HG03378 (cell line): Measurements from ENCODE around the gene BAD.

Experiments
- ATAC-seq: cut with Tn5 transposase; IDR thresholded peaks from one replicate; pipeline ENCODE4 v1.9.1; 2021; ENCODE audit warnings: mild to moderate bottlenecking, moderate library complexity; ENCODE audit not compliant: unreplicated experiment

Gene BAD

GRCh38 chr11:64281957-64282770, 2.3 kb downstream of the BAD start:
- no peak for ATAC-seq

DNA sequence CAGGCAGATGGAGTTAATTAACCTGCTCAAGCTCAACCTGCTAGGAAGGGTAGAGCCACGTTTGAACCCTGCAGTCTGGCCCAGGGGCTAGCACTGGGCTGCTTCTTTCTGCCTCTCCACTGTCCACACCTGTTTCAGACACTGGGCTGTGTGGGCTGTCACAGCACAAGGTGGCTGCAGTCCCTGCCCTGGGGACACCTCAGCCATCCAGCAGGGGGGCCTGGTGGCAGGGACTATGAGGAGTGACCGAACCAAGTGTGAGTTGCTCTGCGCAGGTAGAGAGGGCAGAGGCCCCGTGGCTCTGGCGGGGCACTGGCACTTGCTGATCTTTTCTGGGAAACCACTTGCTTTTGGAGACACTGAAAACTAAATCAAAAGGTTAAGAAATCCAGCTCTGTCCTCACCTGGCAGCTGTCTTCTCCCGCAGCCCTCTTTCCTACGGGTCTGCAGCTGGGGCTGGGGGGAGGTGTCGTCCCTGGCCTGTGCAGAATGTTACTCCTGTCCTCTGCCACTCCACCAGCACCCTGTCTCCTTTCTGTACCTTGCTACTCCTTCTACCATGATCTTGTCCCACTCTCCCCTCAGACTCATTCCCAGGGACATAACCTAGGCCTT, 5.8 kb downstream of the BAD start:
- ATAC-seq, result no peak

- ATAC-seq, result no peak
Measured at GRCh38 chr11:64276653-64277431, 7.6 kb downstream of the BAD start.

DNA sequence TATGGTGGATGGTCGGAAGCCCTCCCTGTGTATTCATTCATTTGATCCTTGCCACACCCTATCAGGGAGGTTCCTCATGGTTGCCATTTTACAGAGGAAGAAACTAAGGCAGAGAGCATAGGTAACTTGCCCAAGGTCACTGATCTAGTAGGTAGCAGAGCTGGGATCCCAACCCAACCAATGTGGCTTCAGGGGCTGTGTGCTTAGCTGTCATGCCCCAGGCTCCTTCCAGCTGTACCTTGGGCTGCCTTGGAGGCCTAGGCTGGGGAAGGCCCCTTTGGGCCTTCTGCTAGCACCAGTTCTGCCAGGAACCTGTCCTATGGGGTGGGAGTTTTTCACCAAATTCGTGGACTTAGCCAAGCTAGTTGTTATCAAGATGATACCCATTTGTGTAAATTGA, 8.6 kb downstream of the BAD start:
- no peak for ATAC-seq

GRCh38 chr11:64275031-64275800, 9.2 kb downstream of the BAD start:
- ATAC-seq, result no peak

GRCh38 chr11:64269540-64270220, 14.8 kb downstream of the BAD start:
- peak; percentile 76 for ATAC-seq

GRCh38 chr11:64268893-64269539, 15.4 kb downstream of the BAD start:
- ATAC-seq, result peak; percentile 10

DNA sequence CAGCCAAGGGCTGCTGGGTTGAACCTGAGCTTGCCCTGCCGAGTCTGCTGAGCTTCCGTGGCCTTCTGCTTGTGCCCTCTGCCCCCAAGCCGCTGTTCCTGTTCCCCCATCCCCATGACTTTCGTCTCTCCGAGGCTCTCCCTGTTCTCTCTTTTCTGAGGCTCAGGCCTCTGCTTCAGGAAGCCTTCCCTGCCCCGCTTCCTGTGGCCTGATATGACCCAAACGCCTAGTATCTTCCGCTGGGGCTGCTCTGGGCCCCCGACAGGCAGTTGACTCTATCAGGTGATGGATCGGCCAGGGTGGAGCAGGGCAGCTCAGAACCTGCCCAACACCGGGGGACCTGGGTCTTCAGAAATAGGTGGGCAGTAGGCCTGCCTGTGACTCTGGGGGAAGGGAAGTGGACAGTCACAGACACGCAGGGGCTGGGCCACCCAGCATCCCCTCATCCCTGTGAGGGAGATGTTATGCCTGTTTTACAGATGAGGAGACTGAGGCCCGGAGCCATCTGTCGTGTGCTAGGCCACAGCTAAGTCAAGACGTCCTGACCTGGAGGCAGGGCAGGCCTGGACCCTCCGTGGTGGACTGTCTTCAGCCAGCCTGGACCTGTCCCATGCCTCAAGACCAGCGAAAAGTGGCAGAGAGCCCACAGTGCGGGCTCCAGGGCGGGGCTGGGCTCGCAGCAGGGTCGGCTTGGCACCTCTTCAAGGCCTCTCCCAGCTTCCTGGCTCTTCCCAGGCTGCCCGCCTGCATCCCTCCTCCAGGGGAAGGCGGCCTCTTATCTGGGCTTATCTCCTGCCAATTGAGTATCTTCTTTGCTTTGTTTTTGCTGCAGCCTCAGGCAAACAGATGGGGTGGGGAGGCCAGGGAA, 16.2 kb downstream of the BAD start:
- ATAC-seq, result no peak

- no peak for ATAC-seq
Measured at GRCh38 chr11:64267207-64267945, 17.1 kb downstream of the BAD start.

DNA sequence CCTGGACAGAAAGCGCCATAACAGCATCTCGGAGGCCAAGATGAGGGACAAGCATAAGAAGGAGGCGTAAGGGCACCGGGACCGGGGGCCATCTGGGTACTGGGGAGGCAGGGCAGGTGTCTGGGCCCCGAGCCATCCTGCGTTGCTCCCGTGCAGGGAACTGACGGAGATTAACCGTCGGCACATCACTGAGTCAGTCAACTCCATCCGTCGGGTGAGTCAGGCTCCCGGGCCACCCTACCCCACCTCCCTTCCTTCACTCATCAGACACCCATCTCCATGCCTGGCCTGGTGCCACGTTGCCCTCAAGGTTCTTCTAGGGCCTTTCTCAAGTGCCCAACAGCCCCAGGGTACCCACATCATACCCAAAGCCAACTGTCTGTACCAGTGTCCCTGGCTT, 18.1 kb downstream of the BAD start:
- ATAC-seq, result no peak

DNA sequence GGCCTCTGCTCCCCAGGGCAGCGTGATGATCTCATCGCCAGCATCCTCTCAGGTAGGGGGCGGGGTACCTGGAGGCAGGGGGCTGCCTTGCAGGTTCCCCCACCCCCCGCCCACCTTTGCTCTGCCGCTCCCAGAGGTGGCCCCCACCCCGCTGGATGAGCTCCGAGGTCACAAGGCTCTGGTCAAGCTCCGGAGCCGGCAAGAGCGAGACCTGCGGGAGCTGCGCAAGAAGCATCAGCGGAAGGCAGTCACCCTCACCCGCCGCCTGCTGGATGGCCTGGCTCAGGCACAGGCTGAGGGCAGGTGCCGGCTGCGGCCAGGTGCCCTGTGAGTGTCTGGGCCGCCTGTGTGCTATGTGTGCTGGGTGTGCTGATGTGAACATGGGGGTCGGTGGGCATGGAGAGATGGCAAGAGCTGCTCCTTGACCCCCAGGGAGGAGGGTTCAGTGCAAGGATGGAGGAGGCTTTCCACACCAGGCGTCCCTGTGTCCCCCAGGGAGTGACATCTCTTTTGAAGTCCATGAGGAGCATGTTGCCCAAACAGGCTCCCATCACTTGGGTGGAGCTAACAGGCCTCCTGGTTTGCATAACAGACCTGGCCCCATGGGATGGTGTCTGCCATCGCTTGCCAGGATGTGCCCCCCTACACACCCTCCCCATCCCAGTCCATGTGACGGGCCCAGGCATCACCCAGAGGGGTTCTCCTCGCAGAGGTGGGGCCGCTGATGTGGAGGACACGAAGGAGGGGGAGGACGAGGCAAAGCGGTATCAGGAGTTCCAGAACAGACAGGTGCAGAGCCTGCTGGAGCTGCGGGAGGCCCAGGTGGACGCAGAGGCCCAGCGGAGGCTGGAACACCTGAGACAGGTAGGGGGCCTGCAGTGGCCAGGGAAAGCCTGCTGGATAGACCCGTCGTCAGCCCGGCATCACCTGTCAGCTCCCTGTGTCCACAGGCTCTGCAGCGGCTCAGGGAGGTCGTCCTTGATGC, 19.0 kb downstream of the BAD start:
- ATAC-seq, result no peak

- no peak for ATAC-seq
Measured at GRCh38 chr11:64264371-64264852, 20.1 kb downstream of the BAD start.

- no peak for ATAC-seq
Measured at GRCh38 chr11:64263947-64264317, 20.5 kb downstream of the BAD start.

DNA sequence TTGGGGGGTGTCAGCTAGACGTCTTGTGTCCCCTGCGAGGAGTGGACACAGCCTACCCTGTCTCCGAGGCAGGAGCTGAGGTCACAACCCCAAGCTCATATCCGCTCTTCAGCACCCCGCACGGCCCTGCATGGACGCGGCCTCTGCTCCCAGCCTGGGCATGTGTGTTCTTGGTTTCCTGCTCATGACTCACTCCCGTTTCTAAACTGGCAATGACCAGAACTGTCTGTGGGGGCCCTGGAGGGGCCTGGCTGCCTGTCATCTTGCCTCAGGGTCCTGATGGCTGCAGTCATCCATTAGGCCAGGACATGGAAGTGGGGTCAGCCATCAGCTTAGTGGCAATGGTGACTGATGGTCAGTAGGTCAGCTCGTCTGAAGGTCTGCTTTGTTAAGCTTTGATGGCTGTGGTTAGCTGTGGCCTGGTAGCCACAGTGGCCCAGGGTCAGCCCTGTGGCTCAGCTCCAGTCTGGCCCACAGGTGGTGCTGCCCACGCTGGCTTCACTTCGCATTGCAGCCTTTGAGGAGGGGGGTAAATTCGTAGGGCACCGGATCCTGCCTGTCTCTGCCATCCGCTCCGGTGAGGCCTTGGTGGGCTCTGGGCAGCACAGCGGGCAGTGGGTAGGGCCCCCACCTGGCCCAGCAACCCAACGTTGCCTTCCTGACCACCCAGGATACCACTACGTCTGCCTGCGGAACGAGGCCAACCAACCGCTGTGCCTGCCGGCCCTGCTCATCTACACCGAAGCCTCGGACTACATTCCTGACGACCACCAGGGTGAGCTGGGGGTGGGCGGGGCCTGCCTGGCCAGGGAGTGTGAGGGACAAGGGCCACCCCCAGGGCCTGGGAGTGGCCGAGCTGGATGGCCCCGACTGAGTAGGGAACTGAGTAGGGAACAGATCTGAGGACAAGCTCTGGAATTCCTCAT, 21.2 kb downstream of the BAD start:
- no peak for ATAC-seq

- ATAC-seq, result no peak
Measured at GRCh38 chr11:64262271-64263002, 22.0 kb downstream of the BAD start.
